GM19193 (cell line): ENCODE measurements around the gene CACNG7.

Experiments used
- POLR2A ChIP-seq: IDR thresholded peaks from 4 replicates; pipeline ENCODE4 v1.6.1; 2011; ENCODE audit not compliant: insufficient read depth, insufficient read length; ENCODE audit errors: extremely low read depth

CACNG7 gene

GRCh38 chr19:53909471-53910169 lies 542 bp downstream of the CACNG7 start:
- TF ChIP-seq POLR2A = no peak

DNA sequence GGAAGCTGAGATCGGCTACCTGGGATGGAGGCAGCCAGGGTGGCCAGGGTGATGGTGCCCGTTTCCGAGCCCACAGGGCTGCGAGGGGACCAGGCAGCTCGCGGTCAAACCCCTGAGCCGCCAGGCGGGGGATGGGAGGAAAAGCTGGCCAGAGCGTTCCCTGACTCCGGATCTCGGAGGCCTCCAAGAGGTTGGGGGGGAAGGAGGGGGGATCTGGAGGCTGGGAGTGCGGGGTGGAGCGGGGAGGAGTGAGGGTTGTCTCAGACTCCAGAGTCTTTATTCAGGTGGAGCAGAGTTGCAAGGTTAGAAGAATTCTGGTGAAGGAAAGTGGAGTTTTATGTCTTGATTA lies 1.1 kb downstream of the CACNG7 start:
- no peak for TF ChIP-seq POLR2A

DNA sequence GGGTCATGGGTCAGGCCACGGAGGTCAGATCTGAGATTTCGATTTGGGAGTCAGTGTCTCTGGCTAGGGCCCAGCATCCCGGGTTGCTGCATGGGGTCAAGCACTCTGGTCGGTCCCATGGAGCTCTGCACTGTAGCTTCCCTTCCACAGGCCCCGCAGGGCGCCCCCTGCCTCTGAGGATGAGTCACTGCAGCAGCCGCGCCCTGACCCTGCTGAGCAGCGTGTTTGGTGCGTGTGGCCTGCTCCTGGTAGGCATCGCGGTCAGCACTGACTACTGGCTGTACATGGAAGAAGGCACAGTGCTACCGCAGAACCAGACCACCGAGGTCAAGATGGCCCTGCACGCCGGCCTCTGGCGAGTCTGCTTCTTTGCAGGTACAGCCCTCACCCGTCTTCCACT lies 3.6 kb downstream of the CACNG7 start:
- no peak for TF ChIP-seq POLR2A

DNA sequence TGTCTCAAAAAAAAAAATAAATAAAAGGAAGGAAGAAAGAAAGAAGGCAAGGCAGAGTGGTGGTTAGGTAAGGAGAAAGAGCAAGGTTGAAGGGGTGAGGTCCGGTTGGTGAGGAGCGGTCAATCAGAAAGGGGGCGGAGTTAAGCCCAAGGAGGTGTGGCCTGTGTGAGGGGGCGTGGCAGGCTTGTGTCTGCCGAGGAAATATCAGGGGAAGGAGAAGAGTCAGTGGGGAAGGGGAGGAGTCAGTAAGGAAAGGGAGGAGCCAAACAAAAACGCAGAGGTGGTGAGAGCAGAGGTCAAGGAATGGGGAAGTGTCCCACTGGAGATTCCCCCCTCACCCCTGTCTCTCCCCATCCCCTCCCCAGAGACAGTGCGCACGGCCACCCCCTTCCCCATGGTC lies 5.9 kb downstream of the CACNG7 start:
- TF ChIP-seq POLR2A = no peak

DNA sequence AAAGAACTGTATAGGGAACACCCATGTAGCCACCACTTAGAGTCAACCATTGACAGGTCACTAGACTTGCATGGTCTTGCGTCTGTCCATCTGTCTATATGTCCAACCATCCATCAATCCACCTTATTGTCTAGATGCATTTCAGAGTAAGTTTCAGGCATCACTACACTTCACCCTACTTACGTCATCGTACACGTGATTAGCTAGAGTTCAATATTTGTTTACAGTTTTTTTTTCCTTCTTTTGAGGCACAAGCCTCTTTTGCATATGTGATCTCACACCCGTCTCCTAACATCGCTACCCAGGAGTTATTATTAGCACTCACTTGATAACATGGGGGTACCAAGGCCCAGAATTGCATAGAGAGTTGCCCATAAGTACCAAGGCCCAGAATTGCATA lies 6.9 kb downstream of the CACNG7 start:
- TF ChIP-seq POLR2A = no peak

- TF ChIP-seq POLR2A = no peak
Measured at GRCh38 chr19:53917356-53917755, 8.3 kb downstream of the CACNG7 start.

DNA sequence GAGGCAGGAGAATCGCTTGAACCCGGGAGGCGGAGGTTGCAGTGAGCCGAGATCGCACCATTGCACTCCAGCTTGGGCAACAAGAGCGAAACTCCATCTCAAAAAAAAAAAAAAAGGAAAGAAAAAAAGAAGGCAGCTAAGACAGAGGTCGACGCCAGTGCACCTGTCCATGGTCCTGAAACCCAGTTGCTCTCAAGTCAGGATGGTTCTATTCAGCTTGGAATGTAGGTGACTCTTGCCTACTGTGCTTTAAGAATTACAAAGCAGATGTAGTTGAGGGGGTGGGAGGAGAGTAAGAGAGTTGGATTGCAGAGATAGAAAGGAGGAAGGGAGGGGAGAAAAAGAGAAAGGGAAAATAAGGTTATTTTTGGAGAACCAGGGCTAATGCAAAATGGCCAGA lies 18.7 kb downstream of the CACNG7 start:
- no peak for TF ChIP-seq POLR2A

DNA sequence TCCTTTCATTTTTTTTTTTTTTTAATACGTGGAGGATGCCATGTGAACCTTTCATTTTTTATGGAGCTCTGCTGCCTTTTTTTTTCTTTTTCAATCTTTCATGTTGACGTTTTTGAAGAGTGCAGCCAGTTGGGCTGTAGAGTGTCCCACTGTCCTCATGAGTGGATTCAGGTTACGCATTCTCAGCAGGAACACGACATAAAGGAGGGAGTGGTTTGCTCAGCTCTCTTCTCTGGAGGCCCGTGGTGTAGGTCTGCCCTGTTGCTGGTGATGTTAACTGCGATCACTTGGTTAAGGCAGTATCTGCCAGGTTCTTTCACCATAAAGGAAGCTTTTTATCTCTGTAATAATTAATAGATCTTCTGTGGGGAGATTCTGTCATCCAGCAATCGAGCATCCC lies 27.0 kb downstream of the CACNG7 start:
- TF ChIP-seq POLR2A = no peak

DNA sequence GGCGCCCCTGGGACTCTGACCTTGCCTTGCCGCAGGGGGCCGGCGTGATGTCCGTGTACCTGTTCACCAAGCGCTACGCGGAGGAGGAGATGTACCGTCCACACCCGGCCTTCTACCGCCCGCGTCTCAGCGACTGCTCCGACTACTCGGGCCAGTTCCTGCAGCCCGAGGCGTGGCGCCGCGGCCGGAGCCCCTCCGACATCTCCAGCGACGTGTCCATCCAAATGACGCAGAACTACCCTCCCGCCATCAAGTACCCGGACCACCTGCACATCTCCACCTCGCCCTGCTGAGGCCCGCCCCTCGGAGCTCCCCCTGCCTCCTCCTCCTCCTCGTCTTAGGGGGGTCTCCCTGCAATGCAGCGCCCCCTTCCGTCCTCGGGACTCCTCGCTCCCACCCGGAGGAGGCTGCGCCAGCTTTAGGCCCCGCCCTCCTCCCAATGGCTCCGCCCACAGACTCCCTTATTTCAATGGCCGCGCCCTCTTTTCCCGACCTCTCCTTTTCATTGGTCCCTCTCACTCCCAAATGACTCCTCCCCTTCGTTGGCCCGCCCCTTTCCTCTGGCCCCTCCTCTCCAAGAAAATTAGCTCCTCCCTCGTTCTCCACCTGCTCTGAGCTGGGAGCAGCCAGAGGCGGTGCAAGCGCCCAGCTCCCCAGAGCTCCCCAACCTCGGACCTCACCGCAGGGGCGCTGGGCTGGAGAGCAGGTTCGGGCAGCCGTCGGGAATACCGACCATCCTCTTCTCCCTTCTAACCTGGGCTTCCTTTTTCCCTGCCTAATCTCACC lies 33.1 kb downstream of the CACNG7 start:
- TF ChIP-seq POLR2A = no peak

DNA sequence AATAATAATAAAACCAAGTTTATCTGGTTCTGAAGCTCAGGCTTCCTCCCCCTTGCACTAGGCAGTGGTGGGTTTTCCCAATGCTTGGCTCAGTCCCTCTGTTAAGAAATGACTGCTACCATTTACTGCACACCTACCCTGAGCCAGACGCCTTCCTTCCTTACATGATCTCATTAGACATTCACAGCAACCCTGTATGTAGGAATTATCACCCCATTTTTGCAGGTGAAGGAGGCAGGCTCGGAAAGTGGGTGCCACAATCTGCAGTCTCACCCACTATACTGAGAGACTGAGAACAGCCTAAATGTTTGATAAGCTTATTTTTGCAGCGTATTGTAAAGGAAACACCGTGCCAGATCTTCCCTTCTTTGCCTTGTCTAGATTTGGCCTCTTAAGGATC lies 35.3 kb downstream of the CACNG7 start:
- no peak for TF ChIP-seq POLR2A

- TF ChIP-seq POLR2A = no peak
Measured at GRCh38 chr19:53944933-53945332, 35.9 kb downstream of the CACNG7 start.

GRCh38 chr19:53945441-53945840 lies 36.4 kb downstream of the CACNG7 start:
- no peak for TF ChIP-seq POLR2A

GRCh38 chr19:53945998-53946397 lies 36.9 kb downstream of the CACNG7 start:
- no peak for TF ChIP-seq POLR2A

- TF ChIP-seq POLR2A = no peak
Measured at GRCh38 chr19:53947624-53948023, 38.5 kb downstream of the CACNG7 start.

GRCh38 chr19:53951436-53951835 lies 42.4 kb downstream of the CACNG7 start:
- no peak for TF ChIP-seq POLR2A

DNA sequence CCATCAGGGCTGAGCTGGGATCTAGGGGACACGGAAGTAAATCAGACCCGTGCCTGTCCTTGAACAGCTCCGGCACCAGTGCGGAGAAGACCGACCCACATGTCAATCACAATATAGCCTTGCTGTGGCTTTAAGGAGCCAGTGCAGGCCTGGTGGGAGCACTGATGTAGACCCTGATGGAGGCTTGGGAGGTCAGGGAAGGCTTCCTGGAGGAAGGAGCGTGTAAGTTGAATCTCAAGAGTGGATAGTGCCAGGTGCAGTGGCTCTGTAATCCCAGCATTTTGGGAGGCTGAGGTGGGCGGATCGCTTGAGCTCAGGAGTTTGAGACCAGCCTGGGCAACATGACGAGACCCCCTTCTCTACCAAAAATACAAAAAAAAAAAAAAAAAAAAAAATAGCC lies 42.9 kb downstream of the CACNG7 start:
- TF ChIP-seq POLR2A = no peak
